Neural cell (in vitro differentiated cells): Measurements from ENCODE around the gene SLC2A5. TPM values are rescaled to one million over a fixed set of nuclear protein-coding genes. Genes with fewer than 3 reads are reported as not detected.

ENCODE experiments used
- H2AFZ ChIP-seq: fragments of 200-600, 300-800 bp; sonication (generic), shearing (Covaris generic); 2 replicates; pipeline ENCODE4 v1.6.0; 2014; ENCODE audit warnings: low read depth, mild to moderate bottlenecking, antibody characterized with exemption, low read length, moderate library complexity
- H3F3A ChIP-seq: fragments of 200-600 bp; shearing (Covaris generic); 2 replicates; pipeline ENCODE4 v1.6.1; 2016; ENCODE audit warnings: mild to moderate bottlenecking, moderate library complexity, mixed read lengths, antibody characterized with exemption, low read length; ENCODE audit not compliant: insufficient read depth, poor library complexity, severe bottlenecking
- H3K27ac ChIP-seq: fragments of 200-600, 300-800 bp; sonication (generic), shearing (Covaris generic); 2 replicates; pipeline ENCODE4 v1.5.1; 2014; ENCODE audit warnings: mild to moderate bottlenecking, low read length, moderate library complexity
- H3K27me3 ChIP-seq: fragments of 300-800, 200-600 bp; sonication (generic), shearing (Covaris generic); 2 replicates; pipeline ENCODE4 v1.6.0; 2014; ENCODE audit warnings: mild to moderate bottlenecking, low read depth, low read length, moderate library complexity; ENCODE audit not compliant: insufficient read depth
- H3K36me3 ChIP-seq: fragments of 300-800, 200-600 bp; sonication (generic), shearing (Covaris generic); 2 replicates; pipeline ENCODE4 v1.5.1; 2014; ENCODE audit warnings: mild to moderate bottlenecking, antibody characterized with exemption, low read length, moderate library complexity; ENCODE audit not compliant: insufficient read depth
- H3K4me2 ChIP-seq: fragments of 300-800, 200-600 bp; sonication (generic), shearing (Covaris generic); 2 replicates; pipeline ENCODE4 v1.6.0; 2014; ENCODE audit warnings: mild to moderate bottlenecking, low read length
- H3K4me3 ChIP-seq: fragments of 300-800, 200-600 bp; sonication (generic), shearing (Covaris generic); 2 replicates; pipeline ENCODE4 v1.5.1; 2014; ENCODE audit warnings: mild to moderate bottlenecking, low read length, moderate library complexity
- H3K79me2 ChIP-seq: fragments of 200-600 bp; shearing (Covaris generic); replicated peaks from 2 replicates; pipeline ENCODE4 v1.6.0; 2014; ENCODE audit warnings: mild to moderate bottlenecking, low read length, moderate library complexity; ENCODE audit not compliant: insufficient read depth
- H3K9ac ChIP-seq: fragments of 300-800, 200-600 bp; sonication (generic), shearing (Covaris generic); 2 replicates; pipeline ENCODE4 v1.6.1; 2016; ENCODE audit warnings: mild to moderate bottlenecking, low read length, mixed read lengths
- H3K9me2 ChIP-seq: fragments of 200-600 bp; shearing (Covaris generic); 2 replicates; pipeline ENCODE4 v1.6.1; 2016; ENCODE audit warnings: mild to moderate bottlenecking, low read length, mixed read lengths; ENCODE audit not compliant: insufficient read depth
- H3K9me3 ChIP-seq: fragments of 200-600, 300-800 bp; sonication (generic), shearing (Covaris generic); 2 replicates; pipeline ENCODE4 v1.6.1; 2016; ENCODE audit warnings: mild to moderate bottlenecking, mixed run types, low read length, moderate library complexity, mixed read lengths
- H4K20me1 ChIP-seq: fragments of 200-600 bp; shearing (Covaris generic); 2 replicates; pipeline ENCODE4 v1.6.1; 2016; ENCODE audit warnings: mild to moderate bottlenecking, mixed run types; ENCODE audit not compliant: insufficient read depth
- CTCF ChIP-seq: fragments of 450-650 bp; IDR thresholded peaks from 2 replicates; pipeline ENCODE4 v1.5.1; 2014; ENCODE audit warnings: antibody characterized with exemption, mild to moderate bottlenecking, moderate library complexity; ENCODE audit not compliant: poor library complexity, severe bottlenecking
- EZH2 ChIP-seq: fragments of 200-600, 300-800 bp; shearing (Covaris generic), sonication (generic); IDR thresholded peaks from 2 replicates; pipeline ENCODE4 v1.6.1; 2014; ENCODE audit warnings: antibody characterized with exemption, low read length, borderline replicate concordance, mild to moderate bottlenecking; ENCODE audit not compliant: insufficient read depth, poor library complexity, severe bottlenecking
- MXI1 ChIP-seq: fragments of 450-650 bp; conservative IDR thresholded peaks from 2 replicates; pipeline ENCODE4 v1.6.1; 2014; ENCODE audit warnings: antibody characterized with exemption, mild to moderate bottlenecking; ENCODE audit not compliant: poor library complexity, severe bottlenecking
- POLR2AphosphoS5 ChIP-seq: IDR thresholded peaks from 2 replicates; pipeline ENCODE4 v1.6.1; 2012
- RAD21 ChIP-seq: fragments of 450-650 bp; conservative IDR thresholded peaks from 2 replicates; pipeline ENCODE4 v1.6.1; 2014; ENCODE audit warnings: antibody characterized with exemption, mild to moderate bottlenecking, moderate library complexity
- REST ChIP-seq: IDR thresholded peaks from 2 replicates; pipeline ENCODE4 v1.6.1; 2012; ENCODE audit warnings: borderline replicate concordance
- SMC3 ChIP-seq: fragments of 450-650 bp; conservative IDR thresholded peaks from 2 replicates; pipeline ENCODE4 v1.6.1; 2014; ENCODE audit warnings: antibody characterized with exemption, mild to moderate bottlenecking, moderate library complexity; ENCODE audit not compliant: poor library complexity
- TAF1 ChIP-seq: IDR thresholded peaks from 2 replicates; pipeline ENCODE4 v1.6.1; 2012; ENCODE audit warnings: low read depth
- polyA plus RNA-seq: library from polyadenylated mRNA; depleted of rRNA; stranded (reverse); fragments of >200 nt; gene quantifications from 2 replicates; pipeline ENCODE4 v1.2.3, GENCODE V29; 2014

SLC2A5 gene
- polyA plus RNA-seq, 1 donor from 2014 or later = not detected

DNA sequence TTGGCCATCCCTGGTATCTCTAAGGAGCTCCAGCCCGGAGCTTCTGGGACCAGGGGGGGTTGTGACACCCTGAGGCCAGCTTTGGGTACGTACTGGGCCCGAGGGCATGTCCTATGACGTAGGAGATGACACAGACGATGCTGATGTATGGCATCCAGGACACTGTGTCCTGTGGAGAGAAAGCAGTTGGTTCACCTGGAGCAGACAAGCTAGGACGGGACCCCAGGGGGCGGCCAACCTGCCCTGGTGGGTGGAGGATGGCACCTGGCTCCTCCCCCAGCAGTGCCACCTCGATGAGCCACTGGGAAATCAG lies 31.1 kb downstream of the SLC2A5 start:
- Histone ChIP-seq H3F3A (no peaks in the 10 kb centered on the region), H3K9ac (no peak overlapping the region), H3K27ac (no peak overlapping the region), H3K9me2 (no peaks in the 10 kb centered on the region), H2AFZ (no peak overlapping the region), H3K9me3 (peaks cover 7% of the 10 kb centered on the region), H3K79me2 (no peaks in the 10 kb centered on the region), H3K27me3 (no peaks in the 10 kb centered on the region), H4K20me1 (no peaks in the 10 kb centered on the region), H3K36me3 (no peaks in the 10 kb centered on the region), H3K4me3 (no peak overlapping the region), H3K4me2 (no peak overlapping the region)
- TF ChIP-seq CTCF = no peak
- TF ChIP-seq EZH2 = no peak
- no peak for TF ChIP-seq MXI1
- no peak for TF ChIP-seq RAD21
- TF ChIP-seq TAF1 = no peak
- TF ChIP-seq POLR2AphosphoS5 = no peak
- TF ChIP-seq SMC3 = no peak

- Histone ChIP-seq H3K27me3 (no peaks in the 10 kb centered on the region), H3F3A (no peaks in the 10 kb centered on the region), H3K9me2 (no peaks in the 10 kb centered on the region), H4K20me1 (no peaks in the 10 kb centered on the region), H3K79me2 (no peaks in the 10 kb centered on the region), H3K36me3 (no peaks in the 10 kb centered on the region), H3K4me3 (no peak overlapping the region), H2AFZ (no peak overlapping the region), H3K4me2 (no peak overlapping the region), H3K9ac (no peak overlapping the region), H3K27ac (no peak overlapping the region), H3K9me3 (peaks cover 7% of the 10 kb centered on the region)
- no peak for TF ChIP-seq REST
- TF ChIP-seq CTCF = no peak
- TF ChIP-seq RAD21 = no peak
- no peak for TF ChIP-seq TAF1
- no peak for TF ChIP-seq MXI1
Observed at GRCh38 chr1:9037476-9038337, 31.7 kb downstream of the SLC2A5 start.
